Prostate gland (tissue), 2 donors: Measurements from ENCODE around the gene UGGT1. TPM values are rescaled to one million over a fixed set of nuclear protein-coding genes. Genes with fewer than 3 reads are reported as not detected.

Source experiments
- DNase-seq: peaks from one replicate; pipeline ENCODE4 v3.0.0-alpha.2; 2019; ENCODE audit warnings: low spot score
- H3K27ac ChIP-seq, 2 donors: fragments of 200-600 bp; sonication (generic); 2 replicates each; pipeline ENCODE4 v1.5.1; 2017 to 2019
- H3K27me3 ChIP-seq: fragments of 200-600 bp; sonication (generic); replicated peaks from 2 replicates; pipeline ENCODE4 v1.5.1; 2019; ENCODE audit not compliant: insufficient read depth
- H3K36me3 ChIP-seq, 2 donors: fragments of 200-600 bp; sonication (generic); 1 replicate in 1 of 2; 2 replicates in 1 of 2; pipeline versions ENCODE4 v1.5.1 to v1.8.1; 2017 to 2019
- H3K4me1 ChIP-seq: fragments of 200-600 bp; sonication (generic); replicated peaks from 2 replicates; pipeline ENCODE4 v1.5.1; 2019
- H3K4me3 ChIP-seq, 2 donors: fragments of 200-600 bp; sonication (generic); 2 replicates each; pipeline ENCODE4 v1.5.1; 2017 to 2019
- H3K9me3 ChIP-seq: fragments of 200-600 bp; sonication (generic); 2 replicates; pipeline ENCODE4 v1.5.1; 2017
- CTCF ChIP-seq, 4 experiments: fragments of 200-600 bp in 2 of 4; fragments of 450-650 bp in 2 of 4; sonication (generic) in 2 of 4; IDR thresholded peaks; 1 replicate in 3 of 4; 2 replicates in 1 of 4; pipeline ENCODE4 v1.5.1; 2016 to 2019; ENCODE audit warnings: antibody characterized with exemption in 4 of 4, mild to moderate bottlenecking in 2 of 4, moderate library complexity in 2 of 4
- POLR2A ChIP-seq: fragments of 450-650 bp; IDR thresholded peaks from one replicate; pipeline ENCODE4 v1.6.1; 2016; ENCODE audit warnings: antibody characterized with exemption, mild to moderate bottlenecking
- POLR2AphosphoS5 ChIP-seq: sonication (generic); formaldehyde crosslinking; IDR thresholded peaks from one replicate; pipeline ENCODE4 v1.6.1; 2017; ENCODE audit warnings: antibody characterized with exemption
- WGBS: methylation state at CpG from one replicate; pipeline ENCODE4 v1.1.5; 2018; 5-methylcytosine and 5-hydroxymethylcytosine counted together
- intact Hi-C: fragments of 100-400 bp; cut with DNase I; formaldehyde crosslinking; loops from one replicate; pipeline ENCODE4 v1.14.2; 2022
- total RNA-seq, 2 donors: library from RNA; depleted of rRNA; stranded (reverse); fragments of >200 nt; gene quantifications; one replicate each; pipeline ENCODE4 v1.1.0, GENCODE V29; 2016

The UGGT1 gene
- total RNA-seq, 2 donors from 2014 or later = 34.7 to 45.2 TPM

- Histone ChIP-seq H3K36me3 (no peaks in the 10 kb centered on the region), H3K4me3 (peak overlapping the region in 1 of 2 donors; percentile 41), H3K4me1 (no peaks in the 10 kb centered on the region), H3K9me3 (no peaks in the 10 kb centered on the region), H3K27ac (no peak overlapping the region), H3K27me3 (no peaks in the 10 kb centered on the region)
- intact Hi-C loops = loop anchor here (2.0 to 10.0 kb wide), 3 partner anchors 55 to 339 kb away; no protein-coding TSS in a partner anchor
- TF ChIP-seq CTCF (IDR thresholded peaks at IDR 0.05) = no peak
- TF ChIP-seq POLR2A = no peak
- TF ChIP-seq POLR2AphosphoS5 = no peak
- 36% methylated on average over 11 of the region's 11 CpGs for WGBS
- DNase-seq = no peak
Measured at GRCh38 chr2:128233790-128234395, 142.9 kb downstream of the UGGT1 start.

- H3K27me3 ChIP-seq = no peaks in the 10 kb centered on the region
- intact Hi-C loops = loop anchor here (10.0 kb wide), 2 partner anchors 70 to 340 kb away; no protein-coding TSS in a partner anchor
- no peak overlapping the region for H3K27ac ChIP-seq
- no peak for DNase-seq
- no peak overlapping the region for H3K4me3 ChIP-seq
- no peaks in the 10 kb centered on the region for H3K36me3 ChIP-seq
- WGBS = 90% methylated on average over 5 of the region's 5 CpGs
- H3K4me1 ChIP-seq = no peaks in the 10 kb centered on the region
- TF ChIP-seq POLR2A (no peak), POLR2AphosphoS5 (no peak), CTCF (IDR thresholded peaks at IDR 0.05) (no peak)
- no peaks in the 10 kb centered on the region for H3K9me3 ChIP-seq
Measured at GRCh38 chr2:128234613-128235012, 143.6 kb downstream of the UGGT1 start.

- Histone ChIP-seq H3K4me1 (no peaks in the 10 kb centered on the region), H3K4me3 (no peak overlapping the region), H3K9me3 (no peaks in the 10 kb centered on the region), H3K27ac (no peak overlapping the region), H3K36me3 (no peaks in the 10 kb centered on the region), H3K27me3 (no peaks in the 10 kb centered on the region)
- TF ChIP-seq POLR2A (no peak), POLR2AphosphoS5 (no peak), CTCF (IDR thresholded peaks at IDR 0.05) (no peak)
- WGBS = 93% methylated on average over 8 of the region's 8 CpGs
- no peak for DNase-seq
- intact Hi-C loops = loop anchor here (10.0 kb wide), 2 partner anchors 69 to 341 kb away; no protein-coding TSS in a partner anchor
Measured at GRCh38 chr2:128235581-128235980, 144.6 kb downstream of the UGGT1 start.

- 85% methylated on average over 8 of the region's 8 CpGs for WGBS
- H3K36me3 ChIP-seq = no peaks in the 10 kb centered on the region
- H3K4me3 ChIP-seq = no peak overlapping the region
- TF ChIP-seq CTCF (IDR thresholded peaks at IDR 0.05) = no peak
- no peak for TF ChIP-seq POLR2AphosphoS5
- TF ChIP-seq POLR2A = no peak
- H3K4me1 ChIP-seq = no peaks in the 10 kb centered on the region
- intact Hi-C loops = loop anchor here (10.0 kb wide), 2 partner anchors 68 to 342 kb away; no protein-coding TSS in a partner anchor
- no peaks in the 10 kb centered on the region for H3K27me3 ChIP-seq
- DNase-seq = no peak
- H3K9me3 ChIP-seq = no peaks in the 10 kb centered on the region
- H3K27ac ChIP-seq = no peak overlapping the region
Measured at GRCh38 chr2:128236491-128237035, 145.6 kb downstream of the UGGT1 start.

GRCh38 chr2:128237081-128237534 lies 146.1 kb downstream of the UGGT1 start:
- H3K4me3 ChIP-seq = no peak overlapping the region
- intact Hi-C loops = loop anchor here (10.0 kb wide), 2 partner anchors 68 to 342 kb away; no protein-coding TSS in a partner anchor

More at GRCh38 chr2:128237081-128237534, 146.1 kb downstream of the UGGT1 start:
- TF ChIP-seq CTCF (IDR thresholded peaks at IDR 0.05) (no peak), POLR2AphosphoS5 (no peak), POLR2A (no peak)
- Histone ChIP-seq H3K27me3 (no peaks in the 10 kb centered on the region), H3K27ac (no peak overlapping the region), H3K9me3 (no peaks in the 10 kb centered on the region), H3K4me1 (no peaks in the 10 kb centered on the region), H3K36me3 (no peaks in the 10 kb centered on the region)
- WGBS = 78% methylated on average over 2 of the region's 2 CpGs
- no peak for DNase-seq
